NCI-H1092 (cell line): ENCODE results near the gene PIP4K2C.
"Not testable (repeated sequence)": the region's sequence is repeated elsewhere in the genome, so short reads cannot be mapped to it uniquely, and the experiment has no call there.

Experiments used
- DNase-seq: peaks from one replicate; lab custom pipeline; 2025; lab: John Stamatoyannopoulos, UW

Gene PIP4K2C

DNA sequence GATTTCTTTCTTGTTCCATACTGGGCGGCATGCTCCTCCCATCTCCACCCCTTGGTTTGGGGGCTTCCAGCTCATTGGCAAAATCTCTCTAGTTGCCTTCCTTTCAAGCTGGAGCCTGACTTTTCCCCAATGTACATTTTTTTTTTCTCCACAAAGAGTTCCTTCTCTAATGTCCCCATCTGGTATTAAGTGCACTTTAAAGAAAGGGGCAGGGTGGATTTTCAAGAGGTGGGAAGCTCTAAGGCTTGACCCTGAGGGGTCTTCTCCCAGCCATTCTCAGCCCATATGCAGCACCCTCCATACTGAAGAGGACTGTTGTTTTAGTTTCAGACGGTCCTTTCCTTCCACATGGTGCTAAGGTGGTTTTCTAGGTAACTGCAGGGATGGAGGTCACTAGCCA is 5.8 kb upstream of the PIP4K2C start:
- DNase-seq: no peak

DNA sequence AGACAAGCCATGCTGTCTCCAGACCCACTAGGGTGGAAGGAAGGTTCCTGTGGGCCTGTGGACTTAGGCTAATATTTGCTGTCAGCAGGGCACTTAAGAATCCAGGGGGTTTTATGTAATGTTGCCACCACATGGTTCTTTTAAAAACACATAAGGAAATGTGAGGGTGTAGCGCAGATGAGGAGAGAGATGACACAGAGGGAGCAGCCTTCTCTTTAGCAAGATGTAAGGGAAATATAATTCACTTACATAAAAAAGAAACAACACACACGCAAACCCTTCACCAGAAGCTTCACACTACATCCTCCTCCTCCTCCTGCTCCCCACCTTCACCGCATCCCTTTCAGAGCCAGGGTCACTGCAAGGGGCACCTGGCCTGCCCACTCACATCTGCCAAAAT is 4.9 kb upstream of the PIP4K2C start:
- no peak for DNase-seq

GRCh38 chr12:57586832-57587429 is 4.1 kb upstream of the PIP4K2C start:
- DNase-seq: no peak

- not testable (repeated sequence) for DNase-seq
Measured at GRCh38 chr12:57588951-57589610, 1.9 kb upstream of the PIP4K2C start.

DNA sequence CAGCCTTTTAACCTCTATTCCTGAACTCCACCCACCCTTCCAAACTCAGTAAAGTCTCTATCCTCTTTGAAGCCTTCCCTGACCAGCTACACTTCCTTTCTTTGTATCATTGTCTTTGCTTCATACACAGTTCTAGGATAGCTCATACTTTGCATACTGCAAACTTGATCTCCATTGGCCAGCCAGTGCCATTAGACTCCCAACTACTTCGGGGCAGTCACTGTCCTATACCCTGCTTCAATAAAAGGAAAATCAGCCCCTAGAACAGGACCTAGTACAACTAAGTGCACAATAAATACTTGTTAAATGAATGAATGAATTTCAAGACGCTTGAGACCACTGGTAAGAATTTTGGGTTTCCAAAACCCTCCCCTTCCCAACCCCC is 521 bp upstream of the PIP4K2C start:
- DNase-seq: no peak

DNA sequence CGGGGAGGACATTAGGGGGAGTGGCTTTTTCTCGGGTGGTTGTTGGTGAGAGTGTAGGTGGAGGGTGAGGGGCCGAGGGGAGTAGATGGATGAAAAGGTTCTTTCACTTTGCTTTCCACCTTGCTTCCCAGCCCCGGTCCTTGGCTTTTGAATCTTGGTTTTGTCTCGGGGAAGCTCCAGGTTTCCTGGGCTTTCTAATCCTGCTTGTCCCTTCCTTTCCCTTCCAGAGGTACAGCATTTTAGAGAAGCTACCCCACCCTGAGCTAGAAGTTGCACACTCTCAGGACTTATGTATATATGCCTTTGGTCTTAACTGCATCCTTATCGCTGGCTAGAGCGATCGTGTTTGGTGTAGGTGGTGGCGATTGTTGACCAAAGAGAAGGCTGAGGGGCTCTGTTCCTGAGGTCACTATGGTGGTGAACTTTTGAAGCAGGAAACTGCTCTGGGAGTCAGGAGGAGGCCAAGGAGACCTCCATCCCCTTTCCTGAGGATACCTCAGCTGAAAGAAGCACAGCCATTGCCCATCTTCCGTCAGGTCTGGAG is 862 bp downstream of the PIP4K2C start:
- DNase-seq: no peak

GRCh38 chr12:57592551-57593165 is 1.7 kb downstream of the PIP4K2C start:
- no peak for DNase-seq

- no peak for DNase-seq
Measured at GRCh38 chr12:57593187-57593586, 2.2 kb downstream of the PIP4K2C start.

- no peak for DNase-seq
Measured at GRCh38 chr12:57600395-57600794, 9.4 kb downstream of the PIP4K2C start.

DNA sequence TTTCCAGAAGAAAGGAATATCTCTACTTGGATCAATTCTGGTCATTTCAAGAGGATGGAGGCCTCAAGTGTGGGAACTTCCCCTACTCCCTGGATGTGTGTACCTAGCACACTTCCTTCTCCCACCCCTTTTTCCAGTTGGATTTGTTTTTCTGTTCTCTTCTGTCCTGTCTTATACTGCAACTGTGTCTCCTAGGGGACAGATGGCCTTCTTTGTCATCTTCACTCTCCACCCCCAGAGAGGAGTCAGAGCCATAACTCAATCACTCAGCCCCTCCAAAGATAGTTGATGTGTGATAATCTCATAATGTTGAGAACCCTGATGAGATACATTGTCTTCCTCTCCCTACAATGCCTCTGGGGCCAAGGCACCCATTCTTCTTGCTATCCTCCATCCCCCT is 11.6 kb downstream of the PIP4K2C start:
- no peak for DNase-seq

- DNase-seq: no peak
Measured at GRCh38 chr12:57603324-57603723, 12.3 kb downstream of the PIP4K2C start.

DNA sequence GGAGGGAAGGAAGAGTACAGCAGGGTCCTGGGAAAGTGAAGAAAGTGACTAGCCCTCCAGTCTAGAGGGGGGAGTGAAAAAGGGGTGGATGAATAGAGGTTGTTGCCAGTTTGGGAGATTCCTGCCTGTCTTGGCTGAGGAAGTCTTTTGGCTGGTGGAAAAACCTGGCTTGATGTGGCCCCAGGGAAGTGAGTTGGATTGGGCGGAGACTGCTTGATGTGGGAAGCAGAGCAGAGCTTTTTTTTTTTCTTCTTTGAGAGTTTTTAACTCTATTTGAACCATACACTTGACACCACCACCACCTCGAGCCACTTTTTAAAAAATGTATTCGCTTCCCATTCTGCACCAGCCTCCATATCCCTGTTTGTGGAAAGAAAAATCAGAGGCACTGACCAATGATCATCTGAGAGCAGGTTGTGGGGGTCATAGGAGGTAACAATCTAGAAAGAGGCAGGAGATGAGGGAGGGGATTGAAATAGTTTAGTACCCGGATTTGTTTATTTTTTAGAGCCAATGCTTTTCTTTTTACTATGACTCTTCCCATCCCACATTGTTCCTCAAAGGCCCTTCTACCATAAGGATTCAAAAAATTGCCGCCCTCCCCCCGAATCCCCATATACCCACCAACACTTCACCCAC is 12.9 kb downstream of the PIP4K2C start:
- DNase-seq: no peak

GRCh38 chr12:57604454-57604991 is 13.5 kb downstream of the PIP4K2C start, which contains the start of gene DTX3:
DTX3 (plus strand) TSS chr12:57604824; CDS start chr12:57606518, 1,694 bp downstream.
- DNase-seq: peak; percentile 50

GRCh38 chr12:57604992-57605810 is 14.2 kb downstream of the PIP4K2C start:
- DNase-seq: no peak

DNA sequence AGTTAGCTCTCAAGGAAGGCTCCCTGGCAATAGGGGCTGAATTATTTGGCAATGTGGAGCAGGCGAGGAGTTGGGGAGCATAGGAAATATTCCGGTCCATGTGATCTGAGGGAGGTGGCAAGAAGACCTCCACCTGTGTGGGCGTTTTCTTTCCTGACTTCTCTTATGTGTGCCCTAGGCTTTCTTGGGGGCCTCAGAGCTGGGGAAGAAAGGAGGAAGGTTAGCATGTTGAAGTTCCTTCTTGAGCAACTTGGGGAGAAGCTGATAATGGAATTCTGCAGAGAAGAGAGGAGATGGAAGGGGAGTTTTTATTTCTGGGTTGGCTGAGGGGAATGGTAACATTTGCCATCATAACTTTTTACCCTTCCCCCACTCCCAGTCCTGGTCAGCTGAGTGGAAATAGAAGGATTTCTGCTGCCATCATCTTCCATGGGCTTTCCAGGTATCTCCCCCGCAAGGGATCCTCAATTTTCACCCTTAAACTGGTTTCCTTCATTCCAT is 14.9 kb downstream of the PIP4K2C start:
- no peak for DNase-seq

DNA sequence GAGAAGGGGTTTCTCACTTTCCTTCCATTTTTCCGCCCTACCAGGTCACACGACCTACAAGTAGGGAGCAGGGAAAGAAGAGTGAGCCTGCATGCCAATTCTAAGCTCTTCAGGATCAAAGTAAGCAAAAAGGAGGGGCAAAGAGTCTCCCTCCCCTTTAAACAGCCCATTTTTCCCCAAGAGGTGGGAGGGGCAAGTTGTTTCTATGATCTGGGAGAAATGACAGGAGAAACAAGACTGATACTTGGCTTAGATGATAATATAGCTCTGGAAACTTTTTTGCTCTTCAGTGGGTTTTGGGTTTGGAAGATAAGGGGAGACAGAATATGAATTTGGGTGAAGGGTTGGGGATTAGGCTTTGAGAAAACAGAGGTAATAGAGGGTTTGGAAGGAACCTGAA is 15.4 kb downstream of the PIP4K2C start:
- no peak for DNase-seq

- DNase-seq: no peak
Measured at GRCh38 chr12:57606821-57607220, 15.8 kb downstream of the PIP4K2C start.

DNA sequence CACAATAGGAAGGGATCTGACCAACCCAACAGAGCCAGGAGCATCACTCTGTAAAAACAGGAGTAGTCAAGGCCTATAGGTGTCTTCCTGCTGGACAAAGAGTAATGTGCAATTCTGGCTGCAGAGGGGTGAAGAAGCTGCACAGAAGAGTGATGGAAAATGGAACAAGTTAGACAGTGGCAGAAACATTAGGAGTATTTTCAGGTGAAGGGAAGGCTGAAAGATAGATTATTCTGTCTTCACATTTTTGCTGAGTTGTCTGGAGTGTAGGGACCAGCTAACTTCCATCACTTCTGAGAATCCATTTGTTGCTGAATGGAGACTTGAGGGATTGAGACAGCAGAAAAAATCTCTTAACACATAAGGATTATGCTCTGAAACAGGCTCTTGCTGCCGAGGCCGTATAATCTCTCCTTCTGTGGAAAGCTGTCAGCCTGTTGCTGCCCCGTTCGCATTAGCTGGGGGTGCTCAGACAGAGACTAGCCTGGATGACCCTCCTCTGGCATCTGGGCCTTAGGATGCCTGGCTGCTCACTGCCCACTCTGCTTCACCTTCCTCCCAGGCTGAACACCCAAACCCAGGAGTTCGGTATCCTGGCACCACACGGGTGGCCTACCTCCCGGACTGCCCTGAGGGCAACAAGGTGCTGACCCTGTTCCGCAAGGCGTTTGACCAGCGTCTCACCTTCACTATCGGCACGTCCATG is 17.1 kb downstream of the PIP4K2C start:
- DNase-seq: no peak

GRCh38 chr12:57609101-57609780 is 18.2 kb downstream of the PIP4K2C start:
- DNase-seq: no peak
